Measurements from ENCODE around the gene GPRIN2.

- TF ChIP-seq CTCF (conservative IDR thresholded peaks at IDR 0.05) (no peak), ZFX (IDR thresholded peaks at IDR 0.05) (no peak)
Measured at GRCh38 chr10:46515793-46516192, 40.7 kb downstream of the GPRIN2 start.

Measured in C4-2B (cell line).